ENCODE results near the gene STX7.

DNA sequence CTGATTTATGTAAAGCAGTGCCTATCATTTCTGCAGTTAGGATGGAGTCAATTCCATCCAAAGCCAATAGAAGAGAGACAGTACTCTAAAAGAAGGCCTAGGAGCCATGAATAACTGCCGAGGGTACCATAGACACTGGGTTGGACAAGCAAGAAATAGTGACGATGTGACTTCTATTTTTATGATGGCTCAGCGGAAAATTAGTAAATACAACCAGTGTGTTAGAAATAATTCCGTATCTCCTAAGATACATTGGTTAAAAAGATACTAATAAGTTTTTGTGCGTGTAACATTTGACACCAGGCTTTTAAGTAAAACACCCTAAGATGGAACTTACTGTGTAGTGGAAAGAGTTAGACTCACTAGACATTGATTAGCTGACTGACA lies 66.1 kb downstream of the STX7 start:
- TF ChIP-seq ZNF416 (CRISPR knock-in tag; IDR thresholded peaks at IDR 0.05), result no peak
- TF ChIP-seq, protein P1, sequence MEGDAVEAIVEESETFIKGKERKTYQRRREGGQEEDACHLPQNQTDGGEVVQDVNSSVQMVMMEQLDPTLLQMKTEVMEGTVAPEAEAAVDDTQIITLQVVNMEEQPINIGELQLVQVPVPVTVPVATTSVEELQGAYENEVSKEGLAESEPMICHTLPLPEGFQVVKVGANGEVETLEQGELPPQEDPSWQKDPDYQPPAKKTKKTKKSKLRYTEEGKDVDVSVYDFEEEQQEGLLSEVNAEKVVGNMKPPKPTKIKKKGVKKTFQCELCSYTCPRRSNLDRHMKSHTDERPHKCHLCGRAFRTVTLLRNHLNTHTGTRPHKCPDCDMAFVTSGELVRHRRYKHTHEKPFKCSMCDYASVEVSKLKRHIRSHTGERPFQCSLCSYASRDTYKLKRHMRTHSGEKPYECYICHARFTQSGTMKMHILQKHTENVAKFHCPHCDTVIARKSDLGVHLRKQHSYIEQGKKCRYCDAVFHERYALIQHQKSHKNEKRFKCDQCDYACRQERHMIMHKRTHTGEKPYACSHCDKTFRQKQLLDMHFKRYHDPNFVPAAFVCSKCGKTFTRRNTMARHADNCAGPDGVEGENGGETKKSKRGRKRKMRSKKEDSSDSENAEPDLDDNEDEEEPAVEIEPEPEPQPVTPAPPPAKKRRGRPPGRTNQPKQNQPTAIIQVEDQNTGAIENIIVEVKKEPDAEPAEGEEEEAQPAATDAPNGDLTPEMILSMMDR (IDR thresholded peaks at IDR 0.05), result no peak
- TF ChIP-seq, protein P2, sequence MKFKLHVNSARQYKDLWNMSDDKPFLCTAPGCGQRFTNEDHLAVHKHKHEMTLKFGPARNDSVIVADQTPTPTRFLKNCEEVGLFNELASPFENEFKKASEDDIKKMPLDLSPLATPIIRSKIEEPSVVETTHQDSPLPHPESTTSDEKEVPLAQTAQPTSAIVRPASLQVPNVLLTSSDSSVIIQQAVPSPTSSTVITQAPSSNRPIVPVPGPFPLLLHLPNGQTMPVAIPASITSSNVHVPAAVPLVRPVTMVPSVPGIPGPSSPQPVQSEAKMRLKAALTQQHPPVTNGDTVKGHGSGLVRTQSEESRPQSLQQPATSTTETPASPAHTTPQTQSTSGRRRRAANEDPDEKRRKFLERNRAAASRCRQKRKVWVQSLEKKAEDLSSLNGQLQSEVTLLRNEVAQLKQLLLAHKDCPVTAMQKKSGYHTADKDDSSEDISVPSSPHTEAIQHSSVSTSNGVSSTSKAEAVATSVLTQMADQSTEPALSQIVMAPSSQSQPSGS (CRISPR knock-in tag; IDR thresholded peaks at IDR 0.05; ENCODE audit: borderline replicate concordance, low read depth), result no peak

Data from WTC11 (cell line).